GM18511 (cell line): ENCODE data around the gene CIAO2A.

Experiments
- ATAC-seq: cut with Tn5 transposase; IDR thresholded peaks from one replicate; pipeline ENCODE4 v1.9.1; 2021; ENCODE audit warnings: mild to moderate bottlenecking, moderate library complexity; ENCODE audit not compliant: unreplicated experiment

Gene CIAO2A

DNA sequence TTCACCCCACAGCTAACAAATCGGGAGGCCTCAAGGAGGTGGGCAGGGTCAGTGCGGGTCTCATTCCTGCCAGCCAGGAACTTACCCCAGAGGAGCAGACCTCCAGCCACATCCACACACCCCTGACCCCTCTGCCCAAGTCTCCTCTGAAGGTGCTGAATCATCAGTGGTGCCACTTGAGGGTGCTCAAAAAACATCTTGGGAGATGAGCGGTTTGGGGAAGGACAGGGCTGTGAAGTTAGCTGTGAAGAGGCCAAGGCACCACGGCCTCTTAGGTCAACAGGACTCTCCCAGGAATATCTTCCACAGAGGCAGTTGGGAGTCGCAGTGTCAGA is 48.6 kb downstream of the CIAO2A start:
- ATAC-seq, result no peak

DNA sequence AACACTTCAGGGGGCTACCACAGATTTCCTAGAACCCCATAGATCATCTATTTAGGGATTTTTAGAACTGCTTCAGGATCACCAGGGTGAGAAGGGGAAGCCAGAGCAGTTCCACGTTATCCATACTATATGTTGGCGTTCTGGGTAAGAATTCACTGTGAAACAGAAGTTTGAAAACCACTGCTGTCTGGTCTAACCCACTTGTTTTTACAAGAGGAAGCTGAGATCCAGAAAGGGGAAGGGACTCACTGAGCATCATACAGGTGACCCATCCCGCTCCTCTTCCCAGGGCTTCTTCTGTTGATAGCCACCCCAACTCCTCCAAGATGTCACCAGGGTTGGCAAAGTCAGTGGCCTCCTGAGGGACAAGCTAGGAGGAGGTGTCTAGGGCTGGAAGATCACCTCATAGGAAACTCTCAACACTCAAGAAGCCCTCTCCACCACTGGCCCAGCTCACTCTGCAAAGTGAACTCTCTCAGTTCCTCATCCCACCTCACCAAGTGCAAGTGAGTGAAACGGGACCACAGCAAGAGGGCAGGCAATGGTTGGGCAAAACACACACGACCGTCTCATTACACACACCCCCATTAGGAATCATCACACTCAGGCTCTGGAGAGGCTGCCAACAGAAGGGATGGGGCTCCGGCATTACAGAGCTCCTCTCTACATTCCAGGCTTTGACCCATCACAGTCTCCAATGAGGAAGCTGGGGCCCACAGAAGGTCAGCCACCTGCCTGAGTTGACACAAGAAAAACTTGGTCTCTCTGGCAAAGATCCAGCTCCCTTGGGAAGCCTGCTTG is 49.1 kb downstream of the CIAO2A start:
- ATAC-seq, result peak; percentile 73

DNA sequence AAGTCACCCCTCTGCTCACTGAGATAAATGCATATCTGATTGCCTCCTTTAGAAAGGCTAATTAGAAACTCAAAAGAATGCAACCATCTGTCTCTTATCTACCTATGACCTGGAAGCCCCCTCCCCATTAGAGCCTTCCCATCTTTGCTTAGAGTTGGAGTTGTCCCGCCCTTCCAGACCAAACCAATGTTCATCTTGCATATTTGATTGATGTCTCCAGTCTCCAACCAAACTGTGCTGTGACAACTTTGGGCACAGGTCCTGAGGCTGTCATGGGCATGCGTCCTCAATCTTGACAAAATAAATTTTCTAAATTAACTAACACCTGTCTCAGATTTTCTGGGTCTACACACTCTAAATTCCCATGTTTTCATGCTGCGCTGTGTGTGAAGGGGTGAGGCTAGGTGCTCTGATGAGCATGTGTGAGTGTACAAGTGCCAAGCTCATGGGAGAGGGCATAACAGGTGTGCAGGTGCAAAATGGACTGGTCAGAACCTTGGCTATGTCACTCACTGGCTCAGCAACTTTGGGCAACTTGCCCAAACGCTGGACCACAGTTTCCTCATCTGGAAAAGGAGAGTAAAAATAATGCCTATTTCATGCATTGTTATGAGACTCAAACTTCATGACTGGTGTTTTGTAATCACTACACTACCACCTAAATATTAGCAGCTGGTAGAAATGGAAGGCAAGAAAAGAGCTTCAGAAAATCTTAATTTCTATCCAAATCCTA is 54.6 kb downstream of the CIAO2A start:
- ATAC-seq, result no peak

DNA sequence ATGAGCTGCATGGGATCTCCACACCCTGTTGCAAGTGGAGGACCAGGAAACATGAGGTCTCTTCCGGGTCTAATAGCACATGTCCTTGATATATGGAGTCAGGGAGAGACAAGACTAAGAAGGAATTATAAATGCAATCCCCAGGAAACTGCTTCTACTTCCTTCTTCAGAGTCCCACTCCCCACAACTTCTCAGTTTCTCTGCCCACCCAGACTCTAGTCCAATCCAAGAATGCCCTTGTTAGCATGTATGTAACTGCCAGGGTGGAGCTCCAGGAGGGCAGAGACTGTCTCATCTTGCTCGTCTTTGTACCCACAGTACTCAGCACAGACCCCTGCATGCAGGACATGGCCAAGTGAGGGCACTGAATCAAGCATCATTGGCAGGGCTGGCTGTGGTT is 55.7 kb downstream of the CIAO2A start:
- no peak for ATAC-seq

DNA sequence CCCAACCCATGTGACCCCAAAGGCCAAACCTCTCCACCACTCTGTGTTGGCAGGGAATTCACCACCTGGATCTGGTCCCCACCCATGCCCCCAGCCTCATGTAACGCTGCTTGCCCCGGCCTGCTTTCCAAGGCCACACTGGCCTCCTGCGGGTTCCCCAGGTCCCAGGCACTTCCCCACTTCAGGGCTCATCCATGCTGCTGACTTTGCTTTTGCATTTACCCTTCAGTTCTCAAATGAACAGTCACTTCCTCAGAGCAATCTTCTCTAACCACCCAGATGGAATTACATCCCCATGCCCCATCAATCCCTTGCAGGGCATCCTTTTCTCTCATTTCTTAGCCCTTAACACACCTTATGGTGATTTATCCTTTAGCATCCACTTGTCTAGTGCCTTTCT is 56.5 kb downstream of the CIAO2A start:
- ATAC-seq, result no peak

DNA sequence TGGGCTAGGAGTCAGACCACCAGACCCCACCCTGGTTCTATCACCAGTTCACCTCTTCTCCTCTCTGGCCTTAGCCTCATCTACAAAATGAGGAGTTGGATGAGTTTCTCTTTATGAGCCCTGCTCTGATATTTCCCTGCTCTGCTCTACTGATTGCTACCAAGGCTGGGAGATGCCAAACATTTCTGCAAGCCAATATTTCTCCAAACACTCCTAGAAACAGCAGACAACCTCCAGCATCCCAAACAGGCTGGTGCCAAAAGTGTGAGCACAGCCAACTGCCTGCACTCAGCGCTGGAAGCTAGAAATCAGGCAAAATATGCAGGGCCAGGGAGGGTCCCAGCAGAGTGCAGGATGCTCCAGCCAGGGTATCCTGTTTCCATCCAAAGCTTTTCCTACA is 58.1 kb downstream of the CIAO2A start:
- no peak for ATAC-seq

DNA sequence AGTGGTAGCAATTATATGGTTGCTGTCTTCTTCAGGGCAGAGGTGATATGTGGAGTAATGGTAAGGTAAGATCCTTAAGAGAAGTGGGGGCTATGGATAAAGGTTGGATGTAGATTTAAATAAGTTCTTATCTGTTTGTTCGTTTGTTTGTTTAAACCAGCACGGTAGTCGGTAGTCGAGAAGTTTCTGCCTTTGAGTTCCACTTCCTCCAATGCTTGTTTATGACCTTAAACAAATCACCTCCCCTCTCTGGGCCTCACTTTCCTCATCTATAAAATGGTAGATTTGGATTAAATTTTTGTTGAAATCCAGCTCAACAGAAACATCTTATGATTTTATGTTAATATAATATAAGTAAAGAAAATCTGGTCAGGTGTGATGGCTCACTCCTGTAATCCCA is 59.1 kb downstream of the CIAO2A start:
- ATAC-seq, result no peak

DNA sequence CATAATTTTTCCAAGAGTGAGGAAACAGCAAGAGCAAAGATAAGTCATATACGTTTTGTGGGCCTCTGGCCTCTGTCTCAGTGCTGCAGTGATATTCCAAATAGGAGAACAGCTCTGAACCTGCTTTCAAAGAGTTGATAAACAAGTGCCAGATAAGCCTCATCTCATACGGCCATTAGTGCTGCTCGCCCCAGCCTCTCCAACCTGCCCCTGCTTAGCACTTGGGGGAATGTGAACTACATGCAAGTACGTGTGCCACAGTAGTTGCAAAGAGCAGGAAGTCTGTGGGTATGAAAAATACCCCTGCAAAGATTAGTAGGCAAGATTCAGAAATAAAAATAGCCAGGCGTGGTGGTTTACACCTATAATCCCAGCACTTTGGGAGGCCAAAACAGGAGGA is 61.3 kb downstream of the CIAO2A start:
- no peak for ATAC-seq

DNA sequence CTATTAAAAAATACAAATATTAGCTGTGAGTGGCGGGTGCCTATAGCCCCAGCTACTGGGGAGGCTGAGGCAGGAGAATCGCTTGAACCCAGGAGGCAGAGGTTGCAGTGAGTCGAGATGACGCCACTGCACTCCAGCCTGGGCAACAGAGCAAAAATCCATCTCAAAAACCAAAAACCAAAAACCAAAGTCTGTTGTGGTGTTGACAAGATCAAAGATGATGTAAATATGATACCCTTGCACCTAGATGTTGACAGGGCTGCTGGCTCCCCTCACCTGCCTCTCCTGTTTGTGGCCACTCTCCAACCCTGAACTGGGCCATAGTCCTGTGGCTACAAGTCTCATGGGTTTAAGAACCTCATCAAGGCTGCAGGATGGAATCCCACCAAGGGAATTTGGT is 63.5 kb downstream of the CIAO2A start:
- no peak for ATAC-seq

DNA sequence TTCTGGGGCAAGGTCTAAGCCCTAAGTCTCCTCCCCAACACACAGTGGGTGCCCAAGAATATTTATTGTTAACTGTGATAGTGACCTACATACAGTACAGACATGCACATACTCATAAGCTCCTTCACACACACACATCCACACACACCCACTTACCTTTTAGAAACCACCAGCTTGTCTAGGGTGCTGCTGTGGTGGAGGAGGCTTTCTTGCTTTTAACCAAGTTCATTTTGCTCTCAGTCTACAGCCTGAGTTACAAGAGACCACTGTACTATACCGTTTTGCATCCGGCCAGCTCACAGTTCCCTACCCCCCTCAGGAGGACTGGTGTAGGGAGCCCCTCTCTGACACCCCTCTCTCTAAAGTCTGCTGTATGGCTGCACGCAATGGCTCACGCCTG is 64.0 kb downstream of the CIAO2A start:
- ATAC-seq, result no peak

DNA sequence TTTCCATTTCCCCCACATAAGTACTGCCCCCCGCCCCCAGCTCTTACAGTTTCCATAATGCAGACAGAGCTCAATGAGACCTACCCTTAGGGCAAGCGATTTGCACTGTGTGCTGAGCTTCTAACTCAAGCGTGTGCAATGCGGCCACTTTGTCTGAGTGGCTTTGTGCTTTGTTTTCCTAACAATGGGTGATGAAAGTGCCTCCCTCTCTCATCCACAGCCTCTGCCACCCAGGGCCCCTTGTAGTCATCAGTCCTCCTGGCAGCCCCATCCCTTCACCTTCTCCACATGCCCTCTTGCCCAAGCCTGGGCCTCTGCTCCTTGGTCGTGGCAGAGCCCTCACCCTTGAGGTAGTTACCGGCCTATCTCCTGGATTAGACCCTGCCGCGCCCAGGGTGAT is 64.5 kb downstream of the CIAO2A start:
- no peak for ATAC-seq

DNA sequence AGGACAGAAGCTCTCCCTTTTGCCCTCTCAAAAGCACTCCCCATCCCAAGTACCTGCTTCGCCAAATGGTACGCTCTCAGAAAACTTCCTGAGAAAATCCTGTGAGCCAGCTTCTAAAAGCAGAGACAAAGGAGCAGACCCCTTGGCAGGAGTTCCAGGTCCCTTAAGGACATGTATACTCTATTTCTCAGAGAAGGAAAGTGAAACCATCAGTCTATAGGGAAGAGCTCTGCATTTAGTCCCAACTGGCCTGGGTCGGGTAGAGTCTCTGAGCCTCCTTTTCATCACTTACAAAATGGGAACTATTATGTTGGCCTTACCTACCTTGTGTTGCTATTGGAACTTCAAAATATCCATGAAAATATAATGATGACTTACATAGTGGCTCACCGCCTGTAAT is 67.0 kb downstream of the CIAO2A start:
- ATAC-seq, result no peak

DNA sequence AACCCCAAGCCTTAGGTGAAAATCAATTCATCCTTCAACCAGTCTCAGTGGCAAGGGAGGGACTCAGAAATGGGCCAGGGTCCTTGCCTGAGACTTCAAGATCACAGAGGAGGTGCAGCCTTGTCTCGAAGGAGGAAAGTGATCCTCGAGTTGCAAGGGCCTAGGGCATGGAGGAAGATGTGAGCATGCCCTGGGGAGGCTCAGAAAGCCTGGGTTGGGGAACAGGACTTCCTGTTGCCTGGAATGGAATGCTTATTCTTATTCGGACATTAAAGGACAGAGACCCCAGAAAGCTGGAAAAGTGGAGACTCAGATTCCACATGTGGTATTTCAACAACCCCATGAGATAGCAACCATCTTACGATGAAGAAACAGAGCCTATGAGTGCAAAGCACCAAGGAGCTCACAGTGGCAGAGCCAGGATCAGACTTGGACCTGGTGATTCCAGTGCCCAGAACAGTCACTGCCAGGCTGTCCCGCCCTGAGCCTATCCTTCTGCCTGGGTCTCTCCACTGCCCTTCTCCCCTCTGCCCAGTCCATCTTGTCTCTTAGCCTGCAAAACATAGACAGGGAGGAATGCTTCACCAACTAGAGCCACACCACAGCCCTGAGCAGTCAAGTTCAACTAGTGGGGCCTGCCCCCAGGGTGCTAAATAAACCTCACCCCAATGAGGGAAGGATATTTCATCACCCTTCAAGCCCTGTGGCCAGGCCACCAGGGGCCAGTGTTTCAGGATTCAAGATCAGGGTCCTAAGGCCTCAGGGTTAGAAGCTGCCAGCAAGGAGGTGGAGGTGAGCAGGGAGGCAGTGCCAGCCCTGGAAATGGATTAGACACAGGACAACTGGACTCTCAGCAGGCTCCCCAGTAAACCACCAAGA is 69.2 kb downstream of the CIAO2A start:
- ATAC-seq, result no peak

DNA sequence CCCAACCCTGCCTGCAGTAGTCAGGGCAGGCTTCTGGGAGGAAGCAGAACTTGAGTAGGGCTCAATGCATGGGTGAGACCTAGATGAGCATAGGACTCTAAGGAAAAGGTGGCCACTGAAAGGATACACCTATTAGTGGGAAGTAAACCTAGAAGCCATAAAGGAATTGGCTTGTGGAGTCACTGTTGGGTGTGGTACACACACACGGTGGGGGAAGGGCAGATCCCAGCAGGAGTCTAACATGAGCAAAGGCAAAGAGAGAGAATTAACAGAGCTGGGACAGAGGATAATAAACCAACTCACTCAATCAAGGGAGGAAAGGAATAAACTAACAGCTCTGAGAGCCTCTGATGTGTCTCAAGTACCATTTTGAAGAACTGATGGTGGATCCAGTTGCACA is 70.4 kb downstream of the CIAO2A start:
- ATAC-seq, result no peak

DNA sequence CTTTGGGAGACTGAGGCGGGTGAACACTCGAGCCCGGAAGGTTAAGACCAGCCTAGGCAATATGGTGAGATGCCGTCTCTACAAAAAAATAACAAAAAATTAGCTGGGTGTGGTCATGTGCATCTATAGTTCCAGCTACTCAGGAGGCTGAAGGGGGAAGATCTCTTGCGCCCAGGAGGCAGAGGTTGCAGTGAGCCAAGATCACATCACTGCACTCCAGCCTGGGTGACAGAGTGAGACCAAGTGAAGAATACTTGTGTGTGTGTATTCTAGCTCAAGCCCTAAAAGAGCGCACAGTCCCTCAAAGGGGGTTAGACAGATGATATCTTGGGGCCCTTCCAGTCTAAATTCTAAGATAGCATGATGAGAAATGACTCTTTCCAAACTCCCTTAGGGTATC is 71.1 kb downstream of the CIAO2A start:
- no peak for ATAC-seq
